Small intestine (tissue), 7 donors: ENCODE results near the gene NR2C2. TPM values are rescaled to one million over a fixed set of nuclear protein-coding genes. Genes with fewer than 3 reads are reported as not detected.

ENCODE experiments used
- DNase-seq, 2 donors: peaks; one replicate each; pipeline versions ENCODE4 v3.0.0 to v3.0.0-alpha.2; 2013
- FAIRE-seq: peaks from 2 replicates; lab custom pipeline; 2012; peaks lifted over from hg19 to GRCh38; lab: Jason Lieb, UNC
- H3K27ac ChIP-seq, 3 donors: one replicate each; pipeline ENCODE4 v1.5.1; 2013; ENCODE audit warnings: low read length in 2 of 3, mild to moderate bottlenecking in 2 of 3, control low read depth in 1 of 3, inconsistent platforms in 1 of 3, low read depth in 1 of 3, moderate library complexity in 1 of 3
- H3K27me3 ChIP-seq, 3 donors: one replicate each; pipeline ENCODE4 v1.6.1; 2013; ENCODE audit warnings: low read length in 3 of 3, inconsistent platforms in 1 of 3; ENCODE audit not compliant: control insufficient read depth in 3 of 3, insufficient read depth in 3 of 3
- H3K36me3 ChIP-seq, 3 donors: one replicate each; pipeline ENCODE4 v1.6.1; 2013; ENCODE audit warnings: low read length in 3 of 3, inconsistent platforms in 1 of 3, low read depth in 1 of 3, mild to moderate bottlenecking in 1 of 3, moderate library complexity in 1 of 3; ENCODE audit not compliant: control insufficient read depth in 3 of 3, insufficient read depth in 2 of 3
- H3K4me1 ChIP-seq, 3 donors: one replicate each; pipeline ENCODE4 v1.6.1; 2013; ENCODE audit warnings: low read length in 2 of 3, inconsistent platforms in 1 of 3, low read depth in 1 of 3, mild to moderate bottlenecking in 1 of 3, moderate library complexity in 1 of 3; ENCODE audit not compliant: control insufficient read depth in 3 of 3, insufficient read depth in 2 of 3
- H3K4me3 ChIP-seq, 3 donors: one replicate each; pipeline ENCODE4 v1.5.1; 2013; ENCODE audit warnings: low read length in 3 of 3, control low read depth in 1 of 3, inconsistent platforms in 1 of 3, low read depth in 1 of 3, mild to moderate bottlenecking in 1 of 3, moderate library complexity in 1 of 3
- H3K9me3 ChIP-seq, 2 donors: one replicate each; pipeline ENCODE4 v1.6.1; 2013; ENCODE audit warnings: low read depth in 1 of 2, low read length in 1 of 2; ENCODE audit not compliant: control insufficient read depth in 2 of 2, insufficient read depth in 1 of 2
- WGBS, 3 donors: extraction: QIAGEN DNeasy Blood & Tissue Kit; methylation state at CpG; one replicate each; pipeline ENCODE4 v1.1.7; 2013; 5-methylcytosine and 5-hydroxymethylcytosine counted together
- polyA plus RNA-seq, 4 donors: library from polyadenylated mRNA; stranded (reverse) in 3 of 4; unstranded in 1 of 4; fragments of 200-250 nt in 3 of 4; fragments of 120-200 nt in 1 of 4; gene quantifications; one replicate each; pipeline versions ENCODE4 v1.2.1 to v1.2.3, GENCODE V29; 2013
- donor health status: healthy with polysubstance abuse.
- donor health status: control.
- donor health status: control.
- donor health status: Bipolar disorder and iron deficiency.
- donor health status: healthy.

The NR2C2 gene
- polyA plus RNA-seq, 4 donors, result 7.8 to 40.4 (median 10.1) TPM

DNA sequence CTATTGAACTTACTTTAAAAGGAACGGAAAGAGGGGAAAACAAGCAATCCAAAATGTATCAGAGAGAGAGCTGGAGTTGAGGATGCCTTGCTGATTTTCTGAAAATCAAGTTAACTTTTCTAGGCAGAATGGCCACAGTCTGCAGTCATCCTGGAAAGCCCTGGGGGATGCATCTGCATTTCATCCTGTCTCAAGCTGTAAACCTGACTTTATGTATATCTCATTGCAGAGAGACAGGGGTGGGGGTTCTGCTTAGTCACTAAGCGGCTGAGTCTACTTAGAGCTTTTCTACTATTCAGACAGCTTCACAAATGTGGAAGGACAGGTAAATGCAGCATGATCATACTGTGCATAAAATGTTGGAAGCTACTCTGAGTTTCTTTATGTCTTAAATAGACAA is 76.3 kb downstream of the NR2C2 start:
- no peak for DNase-seq
- Histone ChIP-seq H3K36me3 (peaks cover 5 to 59% (median 31%) of the 10 kb centered on the region in 3 donors), H3K4me3 (no peak overlapping the region), H3K27ac (no peak overlapping the region), H3K4me1 (no peaks in the 10 kb centered on the region), H3K9me3 (no peaks in the 10 kb centered on the region), H3K27me3 (no peaks in the 10 kb centered on the region)
- no peak for FAIRE-seq
- WGBS, 3 donors, result 92 to 100% (median 94%) methylated on average over 2 of the region's 2 CpGs

DNA sequence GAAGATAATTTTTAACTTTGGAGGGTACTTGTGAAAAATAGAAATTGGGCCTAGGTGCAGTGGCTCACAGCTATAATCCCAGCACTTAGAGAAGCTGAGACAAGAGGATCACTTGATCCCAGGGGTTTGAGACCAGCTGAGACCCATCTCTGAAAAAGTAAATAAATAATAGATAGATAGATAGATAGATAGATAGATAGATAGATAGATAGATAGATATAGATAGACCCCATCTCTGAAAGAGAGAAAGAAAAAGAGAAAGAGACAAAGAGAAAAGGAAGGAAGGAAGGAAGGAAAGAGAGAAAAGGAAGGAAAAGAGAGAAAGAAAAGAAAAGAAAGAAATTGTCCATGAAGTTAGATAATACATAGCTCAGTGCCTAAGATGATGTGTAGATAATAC is 82.2 kb downstream of the NR2C2 start:
- DNase-seq, result no peak
- FAIRE-seq, result no peak
- H3K4me3 ChIP-seq, result no peak overlapping the region
- H3K36me3 ChIP-seq, result peaks cover 6 to 66% (median 32%) of the 10 kb centered on the region in 3 donors
- no peaks in the 10 kb centered on the region for H3K4me1 ChIP-seq
- no peaks in the 10 kb centered on the region for H3K27me3 ChIP-seq
- no peak overlapping the region for H3K27ac ChIP-seq
- H3K9me3 ChIP-seq, result no peaks in the 10 kb centered on the region

DNA sequence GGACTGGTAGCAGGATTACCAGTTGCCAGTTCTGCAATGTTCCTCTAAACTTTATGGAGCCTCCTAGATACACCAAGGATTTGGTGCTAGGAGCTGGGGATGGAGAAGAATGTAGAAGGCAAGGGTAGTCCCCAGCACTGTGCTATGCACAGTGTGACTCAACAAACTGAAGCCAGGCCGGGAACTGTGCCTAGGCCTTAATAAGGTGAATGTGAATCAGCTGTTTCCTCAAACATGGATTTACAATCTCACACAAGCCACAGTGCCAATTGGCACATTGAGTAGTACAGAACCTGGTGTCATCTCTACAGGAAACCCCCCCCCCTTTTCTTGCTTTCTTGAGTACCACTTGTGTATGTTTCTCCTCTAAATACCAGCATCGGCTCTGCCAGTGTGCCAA is 85.3 kb downstream of the NR2C2 start:
- 85 to 94% (median 94%) methylated on average over 2 of the region's 2 CpGs for WGBS, 3 donors
- Histone ChIP-seq H3K9me3 (no peaks in the 10 kb centered on the region), H3K4me3 (no peak overlapping the region), H3K27ac (no peak overlapping the region), H3K36me3 (peaks cover 11 to 76% (median 30%) of the 10 kb centered on the region in 3 donors), H3K27me3 (no peaks in the 10 kb centered on the region), H3K4me1 (no peaks in the 10 kb centered on the region)
- FAIRE-seq (no peak), DNase-seq (no peak)

DNA sequence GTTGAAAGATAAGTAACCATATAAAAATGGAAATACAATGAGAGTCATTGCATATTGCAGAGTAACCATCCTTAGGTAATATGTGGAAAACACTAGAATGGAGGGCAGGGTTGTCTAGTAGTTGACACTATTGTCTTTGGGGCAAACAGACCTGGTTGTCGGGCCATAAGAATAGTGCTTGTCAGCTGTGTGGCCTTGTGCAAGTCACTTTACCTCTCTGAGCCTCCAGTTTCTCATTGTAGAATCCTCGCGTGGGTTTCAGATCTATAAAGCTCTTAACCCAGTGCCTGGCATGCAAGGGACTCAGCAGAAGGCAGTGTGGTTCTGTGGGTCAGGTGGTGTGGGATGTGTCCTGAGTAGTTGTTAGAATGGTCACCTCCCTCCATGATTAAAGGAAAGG is 85.7 kb downstream of the NR2C2 start:
- no peak for FAIRE-seq

DNA sequence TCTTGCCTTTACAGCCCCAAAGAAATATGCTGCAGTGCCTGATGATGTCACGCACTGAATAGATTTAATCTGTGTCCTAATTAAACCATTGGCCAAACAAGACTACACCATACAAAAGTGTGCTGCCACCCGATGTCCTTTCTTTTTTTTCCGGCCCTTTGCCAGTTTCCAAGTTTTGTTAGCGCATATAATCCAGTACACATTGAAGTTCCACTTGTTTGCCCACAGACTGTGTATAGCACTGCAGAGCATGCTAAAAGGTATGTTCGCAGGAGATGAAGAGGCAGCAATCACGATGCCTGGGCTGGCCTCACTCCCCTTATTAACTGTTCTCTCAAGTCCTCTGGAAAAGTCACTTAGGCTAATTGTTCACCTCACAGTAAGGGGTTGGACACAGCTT is 90.9 kb downstream of the NR2C2 start:
- no peaks in the 10 kb centered on the region for H3K4me1 ChIP-seq
- WGBS, 3 donors, result 91 to 93% (median 93%) methylated on average over 6 of the region's 6 CpGs
- H3K4me3 ChIP-seq, result no peak overlapping the region
- DNase-seq, result no peak
- H3K27ac ChIP-seq, result no peak overlapping the region
- H3K9me3 ChIP-seq, result no peaks in the 10 kb centered on the region
- no peak for FAIRE-seq
- H3K27me3 ChIP-seq, result no peaks in the 10 kb centered on the region
- peaks cover 25 to 75% (median 38%) of the 10 kb centered on the region in 3 donors for H3K36me3 ChIP-seq

More for the DNA sequence above, 85.7 kb downstream of the NR2C2 start:
- no peak overlapping the region for H3K4me3 ChIP-seq
- no peak for DNase-seq
- H3K27me3 ChIP-seq, result no peaks in the 10 kb centered on the region
- WGBS, 3 donors, result 78 to 95% (median 93%) methylated on average over 3 of the region's 3 CpGs
- no peaks in the 10 kb centered on the region for H3K4me1 ChIP-seq
- H3K27ac ChIP-seq, result no peak overlapping the region
- peaks cover 12 to 74% (median 32%) of the 10 kb centered on the region in 3 donors for H3K36me3 ChIP-seq
- H3K9me3 ChIP-seq, result no peaks in the 10 kb centered on the region

DNA sequence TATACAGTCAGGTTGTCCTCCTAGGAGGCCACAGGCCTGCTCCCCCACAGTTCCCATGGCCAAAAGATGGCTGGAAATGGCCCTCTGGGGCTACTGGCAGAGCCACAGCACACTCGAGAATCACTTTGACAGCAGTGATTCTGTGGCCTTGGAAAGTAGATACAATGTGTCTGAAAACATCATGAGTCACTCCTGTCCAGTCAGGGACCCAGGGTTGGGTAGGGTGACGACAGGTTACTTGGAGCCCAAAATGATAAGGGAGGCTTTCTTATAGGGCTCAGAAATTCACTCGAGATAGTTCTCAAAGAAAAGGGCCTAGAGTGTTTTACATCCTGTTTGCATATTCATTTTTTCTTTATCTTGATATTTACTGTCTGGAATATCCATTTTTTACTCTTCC is 93.5 kb downstream of the NR2C2 start:
- Histone ChIP-seq H3K36me3 (peaks cover 34 to 75% (median 37%) of the 10 kb centered on the region in 3 donors), H3K4me3 (no peak overlapping the region), H3K27me3 (no peaks in the 10 kb centered on the region), H3K27ac (no peak overlapping the region), H3K9me3 (no peaks in the 10 kb centered on the region), H3K4me1 (no peaks in the 10 kb centered on the region)
- WGBS, 3 donors, result 78 to 82% (median 80%) methylated on average over 3 of the region's 3 CpGs
- FAIRE-seq (no peak), DNase-seq (no peak)

DNA sequence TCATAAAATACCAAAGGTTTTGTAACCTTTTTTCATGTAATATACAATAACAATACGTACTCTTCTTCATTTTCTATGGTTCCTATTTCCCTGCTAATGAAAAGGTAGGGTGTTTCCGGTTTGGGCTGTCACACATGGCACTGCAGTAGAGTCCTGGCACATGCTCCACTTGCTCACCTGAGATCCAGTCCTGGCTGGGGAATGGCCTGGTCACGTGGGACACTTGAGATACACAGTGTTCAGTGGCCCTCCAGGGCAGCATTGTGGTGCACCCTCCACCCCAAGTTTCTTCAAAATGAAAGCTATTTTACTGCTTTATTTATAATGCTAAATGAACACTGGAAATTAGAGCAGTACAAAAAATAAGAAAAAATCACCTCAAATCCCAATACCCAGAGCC is 94.6 kb downstream of the NR2C2 start:
- no peaks in the 10 kb centered on the region for H3K4me1 ChIP-seq
- H3K4me3 ChIP-seq, result no peak overlapping the region
- DNase-seq (no peak), FAIRE-seq (no peak)
- H3K36me3 ChIP-seq, result peaks cover 39 to 74% (median 47%) of the 10 kb centered on the region in 3 donors
- no peaks in the 10 kb centered on the region for H3K27me3 ChIP-seq
- H3K27ac ChIP-seq, result no peak overlapping the region
- 82 to 87% (median 82%) methylated on average over 3 of the region's 3 CpGs for WGBS, 3 donors
- no peaks in the 10 kb centered on the region for H3K9me3 ChIP-seq

DNA sequence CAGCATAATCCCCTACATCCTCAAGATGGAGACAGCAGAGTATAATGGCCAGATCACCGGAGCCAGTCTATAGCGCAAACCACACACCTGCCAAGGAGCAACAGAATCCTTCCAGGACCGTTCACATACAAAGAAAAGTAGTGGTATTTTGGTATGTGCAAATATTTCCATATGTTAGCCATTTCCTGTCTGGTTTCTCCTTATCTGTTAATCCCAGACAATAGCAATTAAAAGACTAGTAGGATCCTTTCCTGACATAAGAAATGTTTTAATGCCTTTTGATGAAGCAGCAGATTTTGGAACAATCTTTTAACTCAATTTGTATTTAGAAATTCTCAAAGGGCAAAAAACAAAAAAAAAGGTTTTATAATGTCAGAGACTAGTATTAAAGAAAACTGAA is 95.6 kb downstream of the NR2C2 start:
- H3K27me3 ChIP-seq, result no peaks in the 10 kb centered on the region
- no peaks in the 10 kb centered on the region for H3K4me1 ChIP-seq
- WGBS, 3 donors, result 73 to 87% (median 78%) methylated on average over 3 of the region's 3 CpGs
- H3K4me3 ChIP-seq, result no peak overlapping the region
- DNase-seq (no peak), FAIRE-seq (no peak)
- H3K36me3 ChIP-seq, result peaks cover 36 to 77% (median 49%) of the 10 kb centered on the region in 3 donors
- H3K27ac ChIP-seq, result no peak overlapping the region
- no peaks in the 10 kb centered on the region for H3K9me3 ChIP-seq
